ENCODE data around the gene GET3. TPM values are rescaled to one million over a fixed set of nuclear protein-coding genes. Genes with fewer than 3 reads are reported as not detected.
"Not testable (repeated sequence)": the region's sequence is repeated elsewhere in the genome, so short reads cannot be mapped to it uniquely, and the experiment has no call there.

Gene GET3
- total and polyA plus RNA-seq, 9 donors, result 26.2 to 68.1 (median 47.7) TPM

- DNase-seq, result peak; percentile 73 to 83 (median 81)
- TF ChIP-seq EP300 (IDR thresholded peaks at IDR 0.05) (no peak), POLR2A (IDR thresholded peaks at IDR 0.05) (peak; percentile 21)
- TF ChIP-seq, protein P1, sequence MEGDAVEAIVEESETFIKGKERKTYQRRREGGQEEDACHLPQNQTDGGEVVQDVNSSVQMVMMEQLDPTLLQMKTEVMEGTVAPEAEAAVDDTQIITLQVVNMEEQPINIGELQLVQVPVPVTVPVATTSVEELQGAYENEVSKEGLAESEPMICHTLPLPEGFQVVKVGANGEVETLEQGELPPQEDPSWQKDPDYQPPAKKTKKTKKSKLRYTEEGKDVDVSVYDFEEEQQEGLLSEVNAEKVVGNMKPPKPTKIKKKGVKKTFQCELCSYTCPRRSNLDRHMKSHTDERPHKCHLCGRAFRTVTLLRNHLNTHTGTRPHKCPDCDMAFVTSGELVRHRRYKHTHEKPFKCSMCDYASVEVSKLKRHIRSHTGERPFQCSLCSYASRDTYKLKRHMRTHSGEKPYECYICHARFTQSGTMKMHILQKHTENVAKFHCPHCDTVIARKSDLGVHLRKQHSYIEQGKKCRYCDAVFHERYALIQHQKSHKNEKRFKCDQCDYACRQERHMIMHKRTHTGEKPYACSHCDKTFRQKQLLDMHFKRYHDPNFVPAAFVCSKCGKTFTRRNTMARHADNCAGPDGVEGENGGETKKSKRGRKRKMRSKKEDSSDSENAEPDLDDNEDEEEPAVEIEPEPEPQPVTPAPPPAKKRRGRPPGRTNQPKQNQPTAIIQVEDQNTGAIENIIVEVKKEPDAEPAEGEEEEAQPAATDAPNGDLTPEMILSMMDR (IDR thresholded peaks at IDR 0.05), result peak; percentile 89 to 96 (median 94)
- H3K9me3 ChIP-seq, result no peaks in the 10 kb centered on the region
- no peak overlapping the region for H3K4me3 ChIP-seq
- peak overlapping the region in 1 of 2 donors; percentile 42 for H3K27ac ChIP-seq
- intact Hi-C loops (cut with DNase I), result loop anchor here in 3 of 4 donors (1.0 to 5.0 kb wide), 3 partner anchors 19 to 34 kb away; no protein-coding TSS in a partner anchor
- WGBS, 3 donors, result 7 to 9% (median 7%) methylated on average over 18 of the region's 18 CpGs
- no peaks in the 10 kb centered on the region for H3K36me3 ChIP-seq
- no peaks in the 10 kb centered on the region for H3K27me3 ChIP-seq
- peaks cover 4% of the 10 kb centered on the region for H3K4me1 ChIP-seq (ENCODE audit: insufficient read depth)
These were observed 59.1 kb downstream of the GET3 start for GRCh38 chr19:12796146-12797071.

DNA sequence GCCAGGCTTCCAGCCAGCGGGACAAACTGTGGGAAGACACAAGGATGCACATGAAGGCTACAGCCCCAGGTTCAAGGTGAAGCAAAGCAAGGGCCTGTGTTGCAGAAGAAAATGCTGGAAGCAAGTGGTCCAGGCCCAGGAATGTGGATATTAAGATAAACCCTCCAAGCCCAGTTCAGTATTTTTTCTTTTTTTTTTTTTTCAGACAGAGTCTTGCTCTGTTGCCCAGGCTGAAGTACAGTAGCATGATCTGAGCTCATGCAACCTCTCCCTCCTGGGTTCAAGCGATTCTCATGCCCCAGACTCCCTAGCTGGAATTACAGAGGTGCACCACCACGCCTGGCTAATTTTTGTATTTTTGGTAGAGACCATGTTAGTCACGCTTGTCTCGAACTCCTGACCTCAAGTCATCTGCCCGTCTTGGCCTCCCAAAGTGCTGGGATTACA lies 59.9 kb downstream of the GET3 start:
- Histone ChIP-seq H3K27ac (no peak overlapping the region), H3K4me3 (no peak overlapping the region), H3K4me1 (ENCODE audit: insufficient read depth) (peaks cover 4% of the 10 kb centered on the region), H3K36me3 (no peaks in the 10 kb centered on the region), H3K27me3 (no peaks in the 10 kb centered on the region), H3K9me3 (no peaks in the 10 kb centered on the region)
- peak in 2 of 5 donors; percentile 20 to 32 for DNase-seq
- TF ChIP-seq EP300 (IDR thresholded peaks at IDR 0.05) (no peak), POLR2A (IDR thresholded peaks at IDR 0.05) (no peak)
- TF ChIP-seq, protein P1 (IDR thresholded peaks at IDR 0.05), result no peak
- intact Hi-C loops (cut with DNase I), result loop anchor here in 3 of 4 donors (2.0 to 5.0 kb wide), 2 partner anchors 20 to 35 kb away; no protein-coding TSS in a partner anchor
- 88 to 91% (median 89%) methylated on average over 6 of the region's 6 CpGs for WGBS, 3 donors

DNA sequence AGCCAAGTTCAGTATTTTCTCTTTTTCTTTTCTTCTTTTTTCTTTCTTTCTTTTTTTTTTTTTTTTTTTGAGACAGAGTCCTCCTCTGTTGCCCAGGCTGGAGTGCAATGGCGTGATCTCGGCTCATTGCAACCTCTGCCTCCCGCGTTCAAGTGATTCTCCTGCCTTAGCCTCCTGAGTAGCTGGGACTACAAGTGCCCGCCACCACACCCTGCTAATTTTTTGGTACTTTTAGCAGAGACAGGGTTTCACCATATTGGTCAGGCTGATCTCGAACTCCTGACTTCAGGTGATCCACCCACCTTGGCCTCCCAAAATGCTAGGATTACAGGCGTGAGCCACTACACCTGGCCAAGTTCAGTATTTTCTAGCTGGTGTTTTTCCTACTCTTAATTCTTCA lies 60.3 kb downstream of the GET3 start:
- not testable (repeated sequence) for H3K27me3 ChIP-seq; H3K36me3 ChIP-seq; H3K4me1 ChIP-seq (ENCODE audit: insufficient read depth); H3K27ac ChIP-seq; H3K9me3 ChIP-seq; H3K4me3 ChIP-seq
- DNase-seq, result peak in 1 of 5 donors; percentile 27
- intact Hi-C loops (cut with DNase I), result loop anchor here in 3 of 4 donors (2.0 to 5.0 kb wide), 2 partner anchors 21 to 35 kb away; no protein-coding TSS in a partner anchor
- 90 to 94% (median 93%) methylated on average over 7 of the region's 7 CpGs for WGBS, 3 donors

Small RNA genes within 50 kb of the gene (microRNA-seq; reads per million reads assigned to microRNA genes)
- gene MIR5684, result 0 reads per million in 3 donors

Small RNA genes within 50 kb of the gene (small RNA-seq; reads per million reads assigned to genes)
- not detected for gene MIR5684
- 38.4 reads per million, percentile 89 among the genes with 10 or more reads in this experiment for gene SNORD41

Other genes starting within 250 kb of the GET3 start
- 10 to 100 TPM in 6 of 7 donors, 1 to 10 TPM in 1; 7.9 to 23.2 (median 16.6) TPM for gene ZNF564, start 186.0 kb upstream of the GET3 start, total RNA-seq
- 1 to 10 TPM; 7.2 to 8.8 TPM for gene ZNF564, start 186.0 kb upstream of the GET3 start, polyA plus RNA-seq
- gene ZNF490, start 126.7 kb upstream of the GET3 start, total RNA-seq, result 10 to 100 TPM in 1 of 7 donors, 1 to 10 TPM in 6; 5.3 to 12.5 (median 7.2) TPM
- 1 to 10 TPM in 1 of 2 donors, under 1 TPM in 1; 0.98 to 3.7 TPM for gene ZNF490, start 126.7 kb upstream of the GET3 start, polyA plus RNA-seq
- gene ZNF791, start 126.6 kb upstream of the GET3 start, total RNA-seq, result 10 to 100 TPM; 16.4 to 44.3 (median 35.2) TPM
- gene ZNF791, start 126.6 kb upstream of the GET3 start, polyA plus RNA-seq, result 10 to 100 TPM; 13.6 to 21.7 TPM
- gene MAN2B1, start 70.8 kb upstream of the GET3 start, total RNA-seq, result 10 to 100 TPM; 17.8 to 63.7 (median 49.8) TPM
- gene MAN2B1, start 70.8 kb upstream of the GET3 start, polyA plus RNA-seq, result 10 to 100 TPM; 23.5 to 35.0 TPM
- gene WDR83, start 70.7 kb upstream of the GET3 start, total RNA-seq, result 10 to 100 TPM; 10.5 to 15.1 (median 11.9) TPM
- 10 to 100 TPM in 1 of 2 donors, 1 to 10 TPM in 1; 2.8 to 16.3 TPM for gene WDR83, start 70.7 kb upstream of the GET3 start, polyA plus RNA-seq
- 100 to 1,000 TPM in 1 of 7 donors, 10 to 100 TPM in 6; 63.7 to 147 (median 89.7) TPM for gene DHPS, start 55.6 kb upstream of the GET3 start, total RNA-seq
- gene DHPS, start 55.6 kb upstream of the GET3 start, polyA plus RNA-seq, result 10 to 100 TPM; 72.8 to 92.7 TPM
- not detected for gene GNG14, start 49.5 kb upstream of the GET3 start, total RNA-seq
- not detected for gene GNG14, start 49.5 kb upstream of the GET3 start, polyA plus RNA-seq
- gene FBXW9, start 40.9 kb upstream of the GET3 start, total RNA-seq, result 10 to 100 TPM in 1 of 7 donors, 1 to 10 TPM in 6; 3.5 to 14.8 (median 5.2) TPM
- gene FBXW9, start 40.9 kb upstream of the GET3 start, polyA plus RNA-seq, result 1 to 10 TPM in 1 of 2 donors, under 1 TPM in 1; 0.37 to 6.8 TPM
- 100 to 1,000 TPM in 2 of 7 donors, 10 to 100 TPM in 5; 42.1 to 109 (median 89.9) TPM for gene TNPO2, start 13.6 kb upstream of the GET3 start, total RNA-seq
- gene TNPO2, start 13.6 kb upstream of the GET3 start, polyA plus RNA-seq, result 10 to 100 TPM; 41.5 to 51.6 TPM
- 100 to 1,000 TPM; 134 to 476 (median 186) TPM for gene TRIR, start 2.8 kb upstream of the GET3 start, total RNA-seq
- gene TRIR, start 2.8 kb upstream of the GET3 start, polyA plus RNA-seq, result 100 to 1,000 TPM; 243 to 288 TPM
- not detected for gene BEST2, start 14.3 kb downstream of the GET3 start, total RNA-seq
- gene BEST2, start 14.3 kb downstream of the GET3 start, polyA plus RNA-seq, result not detected
- gene HOOK2, start 38.1 kb downstream of the GET3 start, total RNA-seq, result 10 to 100 TPM; 24.9 to 52.2 (median 27.9) TPM
- gene HOOK2, start 38.1 kb downstream of the GET3 start, polyA plus RNA-seq, result 10 to 100 TPM; 12.2 to 23.5 TPM
- gene JUNB, start 54.0 kb downstream of the GET3 start, total RNA-seq, result 1,000 to 10,000 TPM in 2 of 7 donors, 100 to 1,000 TPM in 5; 154 to 3,039 (median 413) TPM
- 100 to 1,000 TPM in 1 of 2 donors, 1 to 10 TPM in 1; 6.8 to 570 TPM for gene JUNB, start 54.0 kb downstream of the GET3 start, polyA plus RNA-seq
- 100 to 1,000 TPM; 191 to 321 (median 263) TPM for gene PRDX2, start 64.3 kb downstream of the GET3 start, total RNA-seq
- gene PRDX2, start 64.3 kb downstream of the GET3 start, polyA plus RNA-seq, result 100 to 1,000 TPM in 1 of 2 donors, 10 to 100 TPM in 1; 98.3 to 237 TPM
- 1 to 10 TPM in 5 of 7 donors, under 1 TPM in 1, not detected in 1; 0.71 to 5.4 (median 2.6) TPM for gene THSD8, start 64.6 kb downstream of the GET3 start, total RNA-seq
- 1 to 10 TPM; 1.4 to 7.2 TPM for gene THSD8, start 64.6 kb downstream of the GET3 start, polyA plus RNA-seq
- 10 to 100 TPM in 1 of 7 donors, 1 to 10 TPM in 6; 1.2 to 12.2 (median 7.7) TPM for gene RNASEH2A, start 69.1 kb downstream of the GET3 start, total RNA-seq
- 1 to 10 TPM; 1.6 to 8.0 TPM for gene RNASEH2A, start 69.1 kb downstream of the GET3 start, polyA plus RNA-seq
- not detected for gene RTBDN, start 97.1 kb downstream of the GET3 start, total RNA-seq
- not detected for gene RTBDN, start 97.1 kb downstream of the GET3 start, polyA plus RNA-seq
- 1 to 10 TPM in 4 of 7 donors, under 1 TPM in 3; 0.25 to 1.4 (median 1.1) TPM for gene MAST1, start 101.0 kb downstream of the GET3 start, total RNA-seq
- gene MAST1, start 101.0 kb downstream of the GET3 start, polyA plus RNA-seq, result 1 to 10 TPM in 1 of 2 donors, under 1 TPM in 1; 0.40 to 2.4 TPM
- 10 to 100 TPM; 20.9 to 35.8 (median 26.5) TPM for gene DNASE2, start 144.0 kb downstream of the GET3 start, total RNA-seq
- gene DNASE2, start 144.0 kb downstream of the GET3 start, polyA plus RNA-seq, result 10 to 100 TPM; 43.1 to 54.2 TPM
- gene KLF1, start 149.7 kb downstream of the GET3 start, total RNA-seq, result under 1 TPM in 1 of 7 donors, not detected in 6; 0.13 TPM
- gene KLF1, start 149.7 kb downstream of the GET3 start, polyA plus RNA-seq, result not detected
- 10 to 100 TPM; 17.7 to 36.3 (median 28.4) TPM for gene GCDH, start 153.7 kb downstream of the GET3 start, total RNA-seq
- gene GCDH, start 153.7 kb downstream of the GET3 start, polyA plus RNA-seq, result 10 to 100 TPM; 11.9 to 35.3 TPM
- 1 to 10 TPM in 1 of 7 donors, under 1 TPM in 4, not detected in 2; 0.23 to 1.6 (median 0.56) TPM for gene SYCE2, start 181.8 kb downstream of the GET3 start, total RNA-seq
- under 1 TPM; 0.17 to 0.20 TPM for gene SYCE2, start 181.8 kb downstream of the GET3 start, polyA plus RNA-seq
- gene FARSA, start 196.2 kb downstream of the GET3 start, total RNA-seq, result 10 to 100 TPM; 21.9 to 50.2 (median 43.9) TPM
- 10 to 100 TPM in 1 of 2 donors, 1 to 10 TPM in 1; 8.0 to 25.1 TPM for gene FARSA, start 196.2 kb downstream of the GET3 start, polyA plus RNA-seq
- gene CALR, start 201.1 kb downstream of the GET3 start, total RNA-seq, result 100 to 1,000 TPM; 211 to 803 (median 450) TPM
- 1,000 to 10,000 TPM in 1 of 2 donors, 100 to 1,000 TPM in 1; 279 to 1,094 TPM for gene CALR, start 201.1 kb downstream of the GET3 start, polyA plus RNA-seq
- 10 to 100 TPM; 61.2 to 94.0 (median 93.7) TPM for gene RAD23A, start 208.4 kb downstream of the GET3 start, total RNA-seq
- 10 to 100 TPM; 75.8 to 77.2 TPM for gene RAD23A, start 208.4 kb downstream of the GET3 start, polyA plus RNA-seq
- gene GADD45GIP1, start 219.7 kb downstream of the GET3 start, total RNA-seq, result 10 to 100 TPM; 15.7 to 57.7 (median 19.1) TPM
- 10 to 100 TPM in 1 of 2 donors, 1 to 10 TPM in 1; 1.8 to 25.6 TPM for gene GADD45GIP1, start 219.7 kb downstream of the GET3 start, polyA plus RNA-seq
- gene DAND5, start 232.1 kb downstream of the GET3 start, total RNA-seq, result under 1 TPM in 2 of 7 donors, not detected in 5; 0.11 to 0.15 TPM
- gene DAND5, start 232.1 kb downstream of the GET3 start, polyA plus RNA-seq, result not detected

All from ovary (tissue), 9 donors.